Ovary (tissue), 9 donors: ENCODE data around the gene INCA1. TPM values are rescaled to one million over a fixed set of nuclear protein-coding genes. Genes with fewer than 3 reads are reported as not detected.

Source experiments
- DNase-seq, 5 donors: peaks; one replicate each; pipeline ENCODE4 v3.0.0-alpha.2; 2019 to 2020
- H3K27ac ChIP-seq, 2 donors: fragments of 200-600 bp; one replicate each; pipeline versions ENCODE4 v1.5.1 to v1.8.0; 2019 to 2022
- H3K27me3 ChIP-seq: fragments of 200-600 bp; one replicate; pipeline ENCODE4 v1.8.0; 2022
- H3K36me3 ChIP-seq: fragments of 200-600 bp; sonication (generic); one replicate; pipeline ENCODE4 v1.5.1; 2019
- H3K4me1 ChIP-seq: one replicate; pipeline ENCODE4 v1.8.1; 2013; ENCODE audit warnings: mild to moderate bottlenecking, moderate library complexity; ENCODE audit not compliant: insufficient read depth
- H3K4me3 ChIP-seq: fragments of 200-600 bp; sonication (generic); one replicate; pipeline ENCODE4 v1.5.1; 2017
- H3K9me3 ChIP-seq, 2 donors: fragments of 200-600 bp in 1 of 2; sonication (generic) in 1 of 2; one replicate each; pipeline versions ENCODE4 v1.5.1 to v1.8.1; 2013 to 2019; ENCODE audit warnings: mild to moderate bottlenecking in 1 of 2, moderate library complexity in 1 of 2
- EP300 ChIP-seq: sonication (generic); formaldehyde crosslinking; IDR thresholded peaks from one replicate; pipeline ENCODE4 v1.6.1; 2017; ENCODE audit warnings: antibody characterized with exemption
- POLR2A ChIP-seq: fragments of 450-650 bp; IDR thresholded peaks from one replicate; pipeline ENCODE4 v1.6.1; 2017; ENCODE audit warnings: antibody characterized with exemption, mild to moderate bottlenecking, moderate library complexity
- WGBS, 3 donors: extraction: QIAGEN DNeasy Blood & Tissue Kit in 1 of 3; methylation state at CpG; one replicate each; pipeline versions ENCODE4 v1.1.5 to v1.1.7; 2013 to 2017; 5-methylcytosine and 5-hydroxymethylcytosine counted together
- intact Hi-C, 4 donors: fragments of 100-400 bp; cut with DNase I; formaldehyde crosslinking; loops; one replicate each; pipeline versions ENCODE4 v1.11.0 to v1.15.1; 2022 to 2023
- polyA plus RNA-seq, 2 donors: library from polyadenylated mRNA; stranded (reverse); fragments of 200-250 nt in 1 of 2; fragments of 350-450 nt in 1 of 2; fragmentation: Illumina TruSeq in 1 of 2; extraction: RNeasy Lipid Tissue Mini Kit (QIAGEN cat#74804) in 1 of 2; gene quantifications; one replicate each; pipeline ENCODE4 v1.2.3, GENCODE V29; 2013 to 2014
- total RNA-seq, 7 donors: library from RNA; depleted of rRNA in 2 of 7; stranded (reverse); fragments of >200 nt in 2 of 7; fragmentation: NEBNext Ultra II Directional in 3 of 7; extraction: Animal tissue kit (Norgen Biotek cat#: 25700) in 3 of 7; gene quantifications; one replicate each; pipeline versions ENCODE4 v1.1.0 to v1.2.4, GENCODE V29; 2016 to 2023
- TF ChIP-seq, protein P1 (sequence below), 3 donors: fragments of 450-650 bp in 2 of 3; fragments of 200-600 bp in 1 of 3; IDR thresholded peaks; one replicate each; pipeline versions ENCODE4 v1.5.1 to v1.8.0; 2016 to 2022; ENCODE audit warnings: antibody characterized with exemption in 3 of 3, mild to moderate bottlenecking in 1 of 3
- donor health status: DM: no; HTN: no; CAD: no; lungs with moderate emphysema.
- donor health status: DM: no; HTN: no; CAD: no.
- donor health status: Bipolar disorder and iron deficiency.
- donor health status: DM: yes; HTN: yes; CAD: no.
- donor health status: DM: no; HTN: no; CAD: no.
- donor health status: DM: yes; HTN: yes; CAD: no.

Gene INCA1
- total and polyA plus RNA-seq, 9 donors: 0.95 to 5.0 (median 1.9) TPM

DNA sequence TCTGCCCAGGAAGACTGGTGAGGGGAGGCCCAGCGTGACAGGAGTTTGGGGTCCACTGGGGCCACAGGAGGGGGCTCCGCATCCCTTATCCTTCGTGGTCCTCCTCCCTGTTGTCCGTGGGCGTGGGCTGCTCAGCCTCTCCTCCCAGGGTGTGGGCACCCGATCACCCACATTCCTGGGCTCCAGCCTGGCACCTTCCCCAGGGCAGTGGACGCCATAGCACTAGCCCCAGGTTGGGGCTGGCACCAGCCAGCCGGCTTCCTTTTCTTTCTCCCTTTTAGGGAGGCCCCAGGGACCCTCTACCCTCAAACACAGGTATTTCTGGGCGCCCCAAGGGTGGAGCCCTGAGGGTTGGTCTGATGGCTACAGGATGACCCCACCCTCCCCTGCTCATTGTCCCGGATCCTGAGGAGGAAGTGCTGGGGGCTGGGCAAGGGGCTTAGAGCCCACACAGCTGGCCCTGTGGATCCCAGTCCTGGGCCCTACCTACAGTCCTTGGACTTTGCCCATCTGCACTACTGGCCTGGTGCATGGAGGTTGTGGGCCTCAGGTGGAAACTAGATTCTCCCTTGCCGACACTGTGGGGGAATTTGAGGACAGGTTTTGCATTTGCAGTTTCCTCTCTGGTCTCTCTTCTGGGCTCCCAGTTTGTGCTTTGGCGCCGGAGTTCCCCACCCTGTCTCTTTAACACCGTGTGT is 1.6 kb upstream of the INCA1 start:
- no peak overlapping the region for H3K27ac ChIP-seq
- peaks cover 12% of the 10 kb centered on the region for H3K4me1 ChIP-seq
- TF ChIP-seq EP300 (no peak), POLR2A (no peak)
- TF ChIP-seq, protein P1, sequence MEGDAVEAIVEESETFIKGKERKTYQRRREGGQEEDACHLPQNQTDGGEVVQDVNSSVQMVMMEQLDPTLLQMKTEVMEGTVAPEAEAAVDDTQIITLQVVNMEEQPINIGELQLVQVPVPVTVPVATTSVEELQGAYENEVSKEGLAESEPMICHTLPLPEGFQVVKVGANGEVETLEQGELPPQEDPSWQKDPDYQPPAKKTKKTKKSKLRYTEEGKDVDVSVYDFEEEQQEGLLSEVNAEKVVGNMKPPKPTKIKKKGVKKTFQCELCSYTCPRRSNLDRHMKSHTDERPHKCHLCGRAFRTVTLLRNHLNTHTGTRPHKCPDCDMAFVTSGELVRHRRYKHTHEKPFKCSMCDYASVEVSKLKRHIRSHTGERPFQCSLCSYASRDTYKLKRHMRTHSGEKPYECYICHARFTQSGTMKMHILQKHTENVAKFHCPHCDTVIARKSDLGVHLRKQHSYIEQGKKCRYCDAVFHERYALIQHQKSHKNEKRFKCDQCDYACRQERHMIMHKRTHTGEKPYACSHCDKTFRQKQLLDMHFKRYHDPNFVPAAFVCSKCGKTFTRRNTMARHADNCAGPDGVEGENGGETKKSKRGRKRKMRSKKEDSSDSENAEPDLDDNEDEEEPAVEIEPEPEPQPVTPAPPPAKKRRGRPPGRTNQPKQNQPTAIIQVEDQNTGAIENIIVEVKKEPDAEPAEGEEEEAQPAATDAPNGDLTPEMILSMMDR (IDR thresholded peaks at IDR 0.05): no peak
- WGBS, 3 donors: 10 to 13% (median 12%) methylated on average over 14 of the region's 14 CpGs
- no peaks in the 10 kb centered on the region for H3K9me3 ChIP-seq
- H3K36me3 ChIP-seq: no peaks in the 10 kb centered on the region
- intact Hi-C loops: no loop called here
- peak in 2 of 5 donors; percentile 47 to 49 for DNase-seq
- peak overlapping the region; percentile 75 for H3K4me3 ChIP-seq
- H3K27me3 ChIP-seq: no peaks in the 10 kb centered on the region

DNA sequence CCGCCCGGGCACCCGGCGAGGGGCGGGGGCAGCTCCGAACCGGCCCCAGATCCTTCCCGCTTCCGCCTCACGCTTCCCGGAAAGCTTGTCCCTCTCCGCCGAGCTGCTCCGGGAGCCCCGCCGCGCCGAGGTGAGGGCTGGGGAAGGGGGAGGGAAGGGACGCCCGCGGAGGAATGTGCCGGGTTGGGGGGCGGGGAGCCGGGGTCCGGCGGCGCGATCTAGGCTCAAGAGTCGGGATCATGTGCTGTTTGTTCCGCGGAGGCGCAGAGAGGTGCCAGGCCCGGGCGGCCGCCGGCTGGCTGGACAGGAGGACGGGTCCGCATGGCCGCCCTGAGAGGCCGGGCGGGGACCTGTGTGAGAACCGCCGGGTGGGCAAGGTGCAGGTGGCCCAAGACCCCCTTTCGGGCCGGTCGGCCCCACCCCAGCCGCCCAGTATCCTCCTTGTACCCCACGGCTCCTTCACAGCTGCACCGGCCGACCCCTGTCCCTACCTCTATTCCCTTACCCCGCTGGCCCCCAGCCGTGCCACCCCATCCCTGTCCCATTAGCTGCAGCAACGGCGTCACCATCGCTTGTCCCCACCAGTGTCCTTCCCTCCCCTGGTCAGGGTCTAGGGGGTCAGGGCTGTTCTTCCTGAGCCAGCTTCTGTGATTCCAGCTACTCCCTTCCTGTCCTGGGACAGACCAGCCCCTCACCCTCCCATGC is 857 bp upstream of the INCA1 start:
- Histone ChIP-seq H3K9me3 (no peaks in the 10 kb centered on the region), H3K27me3 (no peaks in the 10 kb centered on the region), H3K27ac (peak overlapping the region; percentile 74 to 90), H3K4me1 (peaks cover 12% of the 10 kb centered on the region), H3K36me3 (no peaks in the 10 kb centered on the region), H3K4me3 (peak overlapping the region; percentile 75)
- 0 to 1% (median 0%) methylated on average over 27 to 55 of the region's 55 CpGs for WGBS, 3 donors
- intact Hi-C loops: no loop called here
- TF ChIP-seq POLR2A: peak; percentile 22
- TF ChIP-seq, protein P1 (IDR thresholded peaks at IDR 0.05): no peak
- TF ChIP-seq EP300: no peak
- DNase-seq: peak; percentile 55 to 78 (median 65)

DNA sequence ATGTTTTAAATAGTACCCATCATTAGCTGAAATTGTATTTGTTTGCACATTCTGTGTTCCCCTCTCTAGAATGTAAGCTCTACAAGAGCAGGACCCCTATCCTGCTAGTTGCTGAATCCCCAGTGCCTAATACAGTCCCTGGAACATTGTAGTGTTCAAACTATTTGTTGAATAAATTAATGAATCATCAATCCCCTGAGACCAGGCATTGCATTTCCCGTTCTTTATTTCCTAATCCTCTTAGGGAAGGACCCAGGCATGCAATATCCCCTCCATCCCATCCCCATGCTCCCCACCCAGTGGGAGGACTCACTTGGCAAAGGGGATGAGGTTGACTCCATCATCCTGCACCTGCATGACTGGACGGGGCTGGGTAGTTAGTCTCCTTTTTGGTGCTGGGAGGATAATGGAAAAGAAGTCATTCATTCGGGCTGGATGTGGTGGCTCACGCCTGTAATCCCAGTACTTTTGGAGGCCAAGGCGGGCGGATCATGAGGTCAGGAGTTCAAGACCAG is 3.2 kb downstream of the INCA1 start:
- Histone ChIP-seq H3K4me1 (peaks cover 10% of the 10 kb centered on the region), H3K4me3 (no peak overlapping the region), H3K27ac (no peak overlapping the region), H3K36me3 (no peaks in the 10 kb centered on the region), H3K9me3 (no peaks in the 10 kb centered on the region), H3K27me3 (no peaks in the 10 kb centered on the region)
- 79 to 86% (median 86%) methylated on average over 6 of the region's 6 CpGs for WGBS, 3 donors
- TF ChIP-seq POLR2A (no peak), EP300 (no peak)
- TF ChIP-seq, protein P1 (IDR thresholded peaks at IDR 0.05): no peak
- DNase-seq: no peak
- intact Hi-C loops: no loop called here

DNA sequence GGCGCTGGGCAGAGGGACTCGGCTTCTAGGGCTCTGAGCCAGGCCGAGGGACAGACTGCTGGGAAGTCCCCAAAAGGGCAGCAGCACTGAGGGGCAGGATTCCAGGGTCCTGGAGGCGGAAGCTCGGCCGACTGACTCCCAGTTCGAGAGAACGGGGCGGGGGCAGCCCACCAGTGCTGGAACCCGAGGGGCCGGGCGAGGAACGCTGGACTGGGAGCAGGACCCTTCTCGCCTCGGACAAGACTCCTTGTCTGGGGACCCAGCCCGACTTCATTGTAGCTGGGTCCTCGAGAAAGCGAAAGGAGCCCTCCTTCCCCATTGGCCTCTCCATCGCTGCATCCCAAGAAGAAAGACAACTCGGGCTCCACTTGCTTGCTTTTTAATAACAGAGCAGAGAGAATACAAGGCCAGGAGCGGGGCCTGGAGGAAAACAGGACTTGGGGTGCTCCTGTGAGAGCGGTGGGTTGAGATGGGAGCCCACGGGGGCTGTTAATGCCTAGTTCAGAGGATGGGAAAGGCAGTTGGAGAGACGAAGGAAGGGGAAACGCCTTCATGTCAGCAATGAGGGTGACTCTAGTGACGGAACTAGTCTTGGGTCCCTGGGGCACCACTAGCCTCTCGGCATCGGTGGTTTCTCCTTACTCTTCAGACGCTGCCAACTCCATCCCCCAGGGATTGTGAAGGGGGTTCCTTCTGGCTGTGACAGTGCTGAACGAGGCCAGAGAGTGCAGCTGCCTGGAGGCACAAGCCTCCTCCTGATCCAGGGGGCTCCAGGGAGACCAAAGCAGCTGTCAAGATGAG is 9.4 kb downstream of the INCA1 start:
- no peaks in the 10 kb centered on the region for H3K9me3 ChIP-seq
- H3K36me3 ChIP-seq: no peaks in the 10 kb centered on the region
- no peak for DNase-seq
- peak overlapping the region; percentile 51 for H3K4me3 ChIP-seq
- intact Hi-C loops: loop anchor here in 1 of 4 donors (5.0 kb wide), 1 partner anchor 81 kb away; no protein-coding TSS in a partner anchor
- H3K27ac ChIP-seq: peak overlapping the region; percentile 95 to 97
- H3K4me1 ChIP-seq: peaks cover 11% of the 10 kb centered on the region
- H3K27me3 ChIP-seq: no peaks in the 10 kb centered on the region
- WGBS, 3 donors: 1 to 2% (median 1%) methylated on average over 30 of the region's 30 CpGs
- peak; percentile 42 for TF ChIP-seq EP300
- TF ChIP-seq, protein P1 (IDR thresholded peaks at IDR 0.05): no peak
